NCI-H446 treated with DMSO at 0.1 percent for 48 hours (cell line): ENCODE results near the gene FAT4.

ENCODE experiments used
- DNase-seq: peaks from one replicate; lab custom pipeline; 2025; lab: John Stamatoyannopoulos, UW

FAT4 gene

GRCh38 chr4:125317525-125317877 is 2.7 kb downstream of the FAT4 start:
- DNase-seq, result no peak

- DNase-seq, result no peak
These were observed 4.6 kb downstream of the FAT4 start for GRCh38 chr4:125319311-125319710.

GRCh38 chr4:125321709-125322365 is 7.1 kb downstream of the FAT4 start:
- peak; percentile 78 for DNase-seq

- no peak for DNase-seq
These were observed 7.6 kb downstream of the FAT4 start for GRCh38 chr4:125322366-125322730.

- no peak for DNase-seq
These were observed 8.9 kb downstream of the FAT4 start for GRCh38 chr4:125323654-125324053.

GRCh38 chr4:125325733-125326132 is 11.0 kb downstream of the FAT4 start:
- DNase-seq, result no peak

- no peak for DNase-seq
These were observed 16.4 kb downstream of the FAT4 start for GRCh38 chr4:125331116-125331515.

GRCh38 chr4:125334926-125335325 is 20.2 kb downstream of the FAT4 start:
- DNase-seq, result peak; percentile 6

GRCh38 chr4:125338814-125339213 is 24.1 kb downstream of the FAT4 start:
- DNase-seq, result no peak

GRCh38 chr4:125344198-125344597 is 29.4 kb downstream of the FAT4 start:
- DNase-seq, result no peak

- no peak for DNase-seq
These were observed 31.9 kb downstream of the FAT4 start for GRCh38 chr4:125346616-125347015.

GRCh38 chr4:125350470-125351135 is 35.8 kb downstream of the FAT4 start:
- DNase-seq, result no peak

- DNase-seq, result peak; percentile 12
These were observed 37.8 kb downstream of the FAT4 start for GRCh38 chr4:125352521-125352920.

GRCh38 chr4:125353131-125353530 is 38.4 kb downstream of the FAT4 start:
- DNase-seq, result no peak

- DNase-seq, result no peak
These were observed 41.0 kb downstream of the FAT4 start for GRCh38 chr4:125355791-125356190.

- DNase-seq, result no peak
These were observed 42.9 kb downstream of the FAT4 start for GRCh38 chr4:125357675-125358074.

GRCh38 chr4:125358453-125358852 is 43.7 kb downstream of the FAT4 start:
- no peak for DNase-seq

GRCh38 chr4:125359363-125359762 is 44.6 kb downstream of the FAT4 start:
- DNase-seq, result no peak

- no peak for DNase-seq
These were observed 45.3 kb downstream of the FAT4 start for GRCh38 chr4:125359960-125360634.

- DNase-seq, result no peak
These were observed 46.0 kb downstream of the FAT4 start for GRCh38 chr4:125360727-125361126.
